GM19351 (cell line): ENCODE results near the gene SLC6A18.

Source experiments
- ATAC-seq: cut with Tn5 transposase; IDR thresholded peaks from one replicate; pipeline ENCODE4 v1.9.1; 2021; ENCODE audit warnings: mild to moderate bottlenecking, moderate library complexity; ENCODE audit not compliant: unreplicated experiment

Gene SLC6A18

GRCh38 chr5:1202026-1202797 is 23.0 kb upstream of the SLC6A18 start:
- no peak for ATAC-seq

GRCh38 chr5:1202798-1203185 is 22.4 kb upstream of the SLC6A18 start:
- no peak for ATAC-seq

GRCh38 chr5:1203311-1203967 is 21.7 kb upstream of the SLC6A18 start:
- no peak for ATAC-seq

GRCh38 chr5:1203968-1204692 is 21.1 kb upstream of the SLC6A18 start:
- no peak for ATAC-seq

GRCh38 chr5:1204693-1205242 is 20.4 kb upstream of the SLC6A18 start:
- ATAC-seq = no peak

- no peak for ATAC-seq
Observed at GRCh38 chr5:1205255-1206180, 19.7 kb upstream of the SLC6A18 start.

GRCh38 chr5:1206521-1207412 is 18.4 kb upstream of the SLC6A18 start:
- ATAC-seq = no peak

GRCh38 chr5:1207555-1207954 is 17.6 kb upstream of the SLC6A18 start:
- ATAC-seq = no peak

- no peak for ATAC-seq
Observed at GRCh38 chr5:1208221-1208742, 16.9 kb upstream of the SLC6A18 start.

- ATAC-seq = no peak
Observed at GRCh38 chr5:1208743-1209488, 16.3 kb upstream of the SLC6A18 start.

GRCh38 chr5:1209489-1209852 is 15.7 kb upstream of the SLC6A18 start:
- ATAC-seq = no peak

GRCh38 chr5:1209896-1210776 is 15.0 kb upstream of the SLC6A18 start:
- ATAC-seq = no peak

GRCh38 chr5:1210832-1211251 is 14.3 kb upstream of the SLC6A18 start:
- ATAC-seq = no peak

GRCh38 chr5:1211701-1212100 is 13.5 kb upstream of the SLC6A18 start:
- no peak for ATAC-seq

- ATAC-seq = no peak
Observed at GRCh38 chr5:1212271-1212670, 12.9 kb upstream of the SLC6A18 start.

GRCh38 chr5:1212881-1213280 is 12.3 kb upstream of the SLC6A18 start:
- no peak for ATAC-seq

- no peak for ATAC-seq
Observed at GRCh38 chr5:1213508-1214162, 11.5 kb upstream of the SLC6A18 start.
